Measurements from ENCODE around the gene MRNIP.

DNA sequence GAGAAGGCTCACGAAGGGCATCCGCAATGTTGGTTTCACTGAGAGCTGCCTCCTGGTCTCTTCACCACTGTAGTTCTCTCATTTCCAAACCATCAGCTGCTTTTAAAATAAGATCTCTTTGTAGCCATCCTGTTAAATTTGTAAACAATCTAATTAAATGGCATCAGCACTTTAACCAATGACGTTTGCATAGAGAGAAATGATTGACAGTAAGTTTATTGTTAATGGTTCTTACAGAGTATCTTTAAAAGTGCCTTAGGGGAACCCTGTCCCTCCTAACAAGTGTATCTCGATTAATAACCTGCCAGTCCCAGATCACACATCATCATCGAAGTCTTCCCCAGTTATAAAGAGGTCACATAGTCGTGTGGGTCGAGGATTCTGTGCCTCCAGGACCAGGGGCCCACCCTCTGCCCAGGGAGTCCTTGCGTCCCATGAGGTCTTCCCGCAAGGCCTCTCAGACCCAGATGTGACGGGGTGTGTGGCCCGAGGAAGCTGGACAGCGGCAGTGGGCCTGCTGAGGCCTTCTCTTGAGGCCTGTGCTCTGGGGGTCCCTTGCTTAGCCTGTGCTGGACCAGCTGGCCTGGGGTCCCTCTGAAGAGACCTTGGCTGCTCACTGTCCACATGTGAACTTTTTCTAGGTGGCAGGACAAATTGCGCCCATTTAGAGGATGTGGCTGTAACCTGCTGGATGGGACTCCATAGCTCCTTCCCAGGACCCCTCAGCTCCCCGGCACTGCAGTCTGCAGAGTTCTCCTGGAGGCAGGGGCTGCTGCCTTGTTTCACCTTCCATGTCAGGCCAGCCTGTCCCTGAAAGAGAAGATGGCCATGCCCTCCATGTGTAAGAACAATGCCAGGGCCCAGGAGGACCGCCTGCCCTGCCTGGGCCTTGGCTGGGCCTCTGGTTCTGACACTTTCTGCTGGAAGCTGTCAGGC is 21.3 kb downstream of the MRNIP start:
- no peak for TF ChIP-seq GATA2 (IDR thresholded peaks at IDR 0.05; ENCODE audit: low read depth, low read length)
- TF ChIP-seq GATA3 (IDR thresholded peaks at IDR 0.05; ENCODE audit: low read depth, low read length): no peak
